ENCODE measurements around the gene BTNL9. TPM values are rescaled to one million over a fixed set of nuclear protein-coding genes. Genes with fewer than 3 reads are reported as not detected.
"Not testable (repeated sequence)": the region's sequence is repeated elsewhere in the genome, so short reads cannot be mapped to it uniquely, and the experiment has no call there.

Gene BTNL9
- total and polyA plus RNA-seq, 2 experiments from 2014 or later = 0.11 to 0.27 TPM

DNA sequence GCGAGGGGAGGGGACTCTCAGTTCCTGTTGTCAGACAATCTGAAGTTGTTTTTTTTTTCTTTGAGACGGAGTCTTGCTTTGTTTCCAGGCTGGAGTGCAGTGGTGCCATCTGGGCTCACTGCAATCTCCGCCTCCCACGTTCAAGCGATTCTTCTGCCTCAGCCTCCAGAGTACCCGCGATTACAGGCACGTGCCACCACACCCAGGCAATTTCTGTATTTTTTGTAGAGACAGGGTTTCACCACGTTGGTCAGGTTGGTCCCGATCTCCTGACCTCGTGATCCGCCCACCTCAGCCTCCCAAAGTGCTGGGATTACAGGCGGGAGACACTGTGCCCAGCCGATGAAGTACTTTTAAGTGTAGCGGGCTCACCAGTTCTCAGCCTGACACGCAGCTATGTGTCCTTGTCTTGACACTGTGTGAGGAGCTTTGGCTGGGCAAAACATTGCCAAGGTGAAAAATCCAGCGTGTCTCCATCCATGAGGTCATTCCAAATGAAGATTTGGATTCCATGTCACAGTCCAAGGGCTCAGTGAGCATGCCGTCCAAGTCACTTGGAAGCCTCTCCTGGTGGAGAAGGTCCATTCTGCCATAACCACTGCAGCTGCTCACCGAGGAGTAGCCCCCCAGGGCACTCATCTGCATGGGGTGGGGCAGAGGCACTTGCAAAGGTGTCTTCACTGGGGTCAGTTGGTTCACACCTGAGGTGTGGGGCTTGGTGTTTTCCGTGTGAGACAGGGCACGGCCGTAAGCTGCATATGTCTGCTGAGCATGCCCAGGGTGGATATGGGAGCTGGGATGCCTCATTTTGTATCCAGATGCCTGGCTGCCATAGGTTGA lies 58.9 kb downstream of the BTNL9 start:
- TF ChIP-seq EZH2phosphoT487 (IDR thresholded peaks at IDR 0.05; ENCODE audit: low read depth, severe bottlenecking, unreplicated experiment) (no peak), CTCF (IDR thresholded peaks at IDR 0.05; ENCODE audit: poor library complexity) (no peak), EZH2 (IDR thresholded peaks at IDR 0.05; ENCODE audit: borderline replicate concordance) (no peak)
- WGBS (ENCODE audit: low lambda C conversion rate, missing lambda C conversion rate) = 26% methylated on average over 21 of the region's 22 CpGs

DNA sequence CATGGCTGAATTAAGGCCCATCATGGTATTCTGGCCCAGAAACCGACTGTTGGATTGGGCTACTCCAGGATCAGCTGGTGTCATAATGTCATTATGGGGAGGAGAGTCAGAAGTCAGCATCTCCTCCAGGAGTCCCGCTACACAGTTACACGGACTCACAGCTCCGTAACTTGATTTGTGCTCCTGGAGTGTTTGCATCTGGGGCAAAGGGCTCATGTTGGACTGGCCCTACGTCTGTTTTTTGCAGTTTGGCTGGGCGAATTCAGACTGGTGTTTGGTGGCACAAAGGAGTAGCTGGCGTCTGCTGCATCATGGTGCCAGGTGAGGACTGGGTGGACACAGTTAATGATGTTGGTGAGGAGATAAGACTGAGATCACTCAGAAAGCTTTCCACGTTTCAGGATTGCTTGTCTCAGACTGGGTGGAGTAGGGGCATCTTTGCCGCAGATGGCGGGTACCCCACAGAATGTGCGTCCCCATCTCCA lies 59.6 kb downstream of the BTNL9 start:
- peak overlapping the region; percentile 70 for H3K4me2 ChIP-seq

More for the DNA sequence above, 58.9 kb downstream of the BTNL9 start:
- Histone ChIP-seq H3K4me2 (no peak overlapping the region), H3K4me3 (no peak overlapping the region), H3K36me3 (replicated peaks; ENCODE audit: insufficient read depth, low read depth) (no peaks in the 10 kb centered on the region), H3K9me2 (replicated peaks; ENCODE audit: insufficient read depth) (no peaks in the 10 kb centered on the region), H3K9me3 (ENCODE audit: low read depth) (no peaks in the 10 kb centered on the region), H3K27me3 (peaks cover 19% of the 10 kb centered on the region), H3K4me1 (ENCODE audit: insufficient read depth) (no peaks in the 10 kb centered on the region), H3K27ac (no peak overlapping the region), H2AFZ (no peak overlapping the region), H4K20me1 (ENCODE audit: insufficient read depth, poor library complexity, severe bottlenecking) (no peaks in the 10 kb centered on the region), H3K79me2 (no peaks in the 10 kb centered on the region)
- DNase-seq (ENCODE audit: low spot score) = no peak

DNA sequence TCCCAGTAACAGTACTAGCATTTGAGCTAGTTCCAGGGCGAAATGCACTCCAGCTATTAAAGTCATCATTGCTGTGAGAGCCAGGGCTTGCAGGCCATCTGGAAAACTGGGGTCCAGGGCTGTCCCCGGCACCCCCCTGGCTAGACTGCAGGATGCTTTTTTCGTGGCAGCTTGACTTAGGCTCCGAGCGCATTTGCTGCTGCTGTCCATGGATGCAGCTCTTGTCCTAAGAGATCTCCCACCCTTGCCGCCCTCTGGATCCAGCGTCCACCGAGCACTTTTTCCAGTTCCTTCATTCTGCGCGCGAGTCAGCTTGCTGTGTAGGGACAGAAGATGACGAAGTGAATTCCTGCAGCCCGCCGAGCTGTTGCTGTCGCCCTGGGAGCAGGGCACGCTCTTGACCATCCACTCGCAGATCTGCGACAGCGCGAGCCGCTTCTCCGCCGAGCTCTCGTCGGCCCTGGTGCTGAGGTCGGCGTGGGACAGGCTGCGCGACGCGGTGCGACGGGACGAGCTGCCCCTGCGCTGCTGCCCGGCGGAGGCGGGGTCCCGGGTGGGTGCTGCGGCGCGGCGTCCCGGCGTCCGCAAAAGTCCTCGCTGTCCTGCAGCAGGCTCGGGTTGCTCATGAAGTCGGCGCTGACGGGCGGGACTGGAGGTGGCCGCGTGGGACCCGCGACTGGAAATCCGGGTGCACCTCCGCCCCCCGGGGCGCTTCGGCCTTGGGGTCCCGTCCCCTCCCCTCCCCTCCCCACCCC lies 60.2 kb downstream of the BTNL9 start:
- Histone ChIP-seq H3K9me2 (replicated peaks; ENCODE audit: insufficient read depth) (no peaks in the 10 kb centered on the region), H3K4me3 (no peak overlapping the region), H3K36me3 (replicated peaks; ENCODE audit: insufficient read depth, low read depth) (no peaks in the 10 kb centered on the region), H3K27ac (no peak overlapping the region), H3K4me1 (ENCODE audit: insufficient read depth) (no peaks in the 10 kb centered on the region), H4K20me1 (ENCODE audit: insufficient read depth, poor library complexity, severe bottlenecking) (no peaks in the 10 kb centered on the region), H3K79me2 (no peaks in the 10 kb centered on the region), H3K9me3 (ENCODE audit: low read depth) (no peaks in the 10 kb centered on the region), H3K4me2 (peak overlapping the region; percentile 70), H3K27me3 (peaks cover 29% of the 10 kb centered on the region), H2AFZ (peak overlapping the region; percentile 52)
- no peak for DNase-seq (ENCODE audit: low spot score)
- 11% methylated on average over 47 of the region's 62 CpGs for WGBS (ENCODE audit: low lambda C conversion rate, missing lambda C conversion rate)
- TF ChIP-seq EZH2 (IDR thresholded peaks at IDR 0.05; ENCODE audit: borderline replicate concordance) = peak; percentile 95
- TF ChIP-seq EZH2phosphoT487 (IDR thresholded peaks at IDR 0.05; ENCODE audit: low read depth, severe bottlenecking, unreplicated experiment) = no peak

More for the DNA sequence above, 59.6 kb downstream of the BTNL9 start:
- Histone ChIP-seq H3K4me3 (no peak overlapping the region), H4K20me1 (ENCODE audit: insufficient read depth, poor library complexity, severe bottlenecking) (no peaks in the 10 kb centered on the region), H3K4me1 (ENCODE audit: insufficient read depth) (no peaks in the 10 kb centered on the region), H3K27ac (no peak overlapping the region), H3K27me3 (peaks cover 25% of the 10 kb centered on the region), H3K9me3 (ENCODE audit: low read depth) (no peaks in the 10 kb centered on the region), H3K36me3 (replicated peaks; ENCODE audit: insufficient read depth, low read depth) (no peaks in the 10 kb centered on the region), H3K9me2 (replicated peaks; ENCODE audit: insufficient read depth) (no peaks in the 10 kb centered on the region), H3K79me2 (no peaks in the 10 kb centered on the region), H2AFZ (no peak overlapping the region)
- DNase-seq (ENCODE audit: low spot score) = no peak
- no peak for TF ChIP-seq EZH2phosphoT487 (IDR thresholded peaks at IDR 0.05; ENCODE audit: low read depth, severe bottlenecking, unreplicated experiment)
- 65% methylated on average over 11 of the region's 11 CpGs for WGBS (ENCODE audit: low lambda C conversion rate, missing lambda C conversion rate)

DNA sequence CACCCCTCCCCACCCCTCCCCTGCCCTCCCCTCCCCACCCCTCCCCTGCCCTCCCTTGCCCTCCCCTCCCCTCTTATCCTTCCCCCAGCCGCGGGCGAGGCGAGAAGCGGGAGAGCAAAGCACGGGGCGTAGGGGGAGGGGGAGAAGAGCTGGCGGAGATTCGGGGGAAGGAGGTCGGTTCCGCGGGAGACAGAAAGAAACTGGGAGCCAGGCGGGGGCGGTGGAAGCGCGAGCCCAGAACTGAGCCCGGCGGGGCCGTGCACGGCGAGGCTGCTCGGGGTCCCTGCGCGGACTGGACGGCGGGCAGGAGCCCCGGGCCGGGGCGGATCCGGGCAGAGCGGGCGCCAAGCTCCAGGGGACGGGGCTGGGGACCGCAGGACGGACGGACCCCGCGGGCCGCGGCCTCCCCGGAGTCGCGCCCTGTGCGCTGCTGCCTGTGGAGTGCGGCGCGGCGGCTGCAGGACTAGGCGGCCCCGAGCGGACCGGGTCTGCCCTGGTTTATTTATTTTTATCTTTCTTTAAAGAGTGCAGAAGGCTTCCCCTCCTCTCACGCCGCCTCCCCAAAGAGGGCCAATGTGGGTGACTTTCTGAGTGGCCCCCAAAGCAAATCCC lies 61.1 kb downstream of the BTNL9 start:
- not testable (repeated sequence) for H3K9me2 ChIP-seq (replicated peaks; ENCODE audit: insufficient read depth); H3K4me1 ChIP-seq (ENCODE audit: insufficient read depth); H3K79me2 ChIP-seq; H2AFZ ChIP-seq; H3K4me3 ChIP-seq; H3K9me3 ChIP-seq (ENCODE audit: low read depth); H3K27ac ChIP-seq; H3K4me2 ChIP-seq; H3K36me3 ChIP-seq (replicated peaks; ENCODE audit: insufficient read depth, low read depth); H4K20me1 ChIP-seq (ENCODE audit: insufficient read depth, poor library complexity, severe bottlenecking); DNase-seq (ENCODE audit: low spot score)
- H3K27me3 ChIP-seq = peaks cover 36% of the 10 kb centered on the region
- no CpG with 5 or more reads among the region's 54 CpGs for WGBS (ENCODE audit: low lambda C conversion rate, missing lambda C conversion rate)

DNA sequence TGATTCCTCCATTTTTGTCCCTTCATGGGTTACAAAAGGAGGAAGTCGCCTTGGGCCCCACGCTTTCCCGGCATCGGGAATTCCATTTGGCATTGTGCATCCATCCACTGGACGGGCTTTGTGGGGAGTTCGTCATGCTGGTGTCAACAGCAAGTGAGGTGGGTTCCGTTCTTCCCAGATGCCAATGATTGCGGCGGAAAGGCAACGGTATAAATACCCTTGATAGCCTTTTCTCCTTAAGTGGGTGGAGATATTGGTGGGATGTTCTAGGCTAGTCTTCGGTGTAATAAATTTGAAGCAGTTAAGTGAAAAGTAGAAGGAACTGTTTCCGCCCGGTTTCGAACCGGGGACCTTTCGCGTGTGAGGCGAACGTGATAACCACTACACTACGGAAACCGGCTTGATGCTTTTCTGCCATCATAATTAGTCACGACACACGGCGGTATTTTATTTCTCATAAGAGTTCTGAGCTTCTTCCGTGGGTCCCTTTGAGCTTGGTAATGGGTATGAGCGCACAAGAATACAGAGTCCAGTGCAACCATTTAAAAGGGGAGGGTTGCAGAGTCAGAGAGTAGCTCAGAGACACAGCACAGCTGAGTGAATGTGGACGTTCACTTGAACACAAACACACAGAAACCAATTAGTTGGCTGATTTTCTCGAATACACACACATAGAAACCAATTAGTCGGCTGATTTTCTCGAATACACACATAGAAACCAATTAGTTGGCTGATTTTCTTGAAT lies 62.0 kb downstream of the BTNL9 start:
- no CpG with 5 or more reads among the region's 30 CpGs for WGBS (ENCODE audit: low lambda C conversion rate, missing lambda C conversion rate)
- DNase-seq (ENCODE audit: low spot score); H3K9me3 ChIP-seq (ENCODE audit: low read depth); H3K9me2 ChIP-seq (replicated peaks; ENCODE audit: insufficient read depth); H3K4me3 ChIP-seq; H3K36me3 ChIP-seq (replicated peaks; ENCODE audit: insufficient read depth, low read depth); H3K4me1 ChIP-seq (ENCODE audit: insufficient read depth); H3K4me2 ChIP-seq; H2AFZ ChIP-seq; H4K20me1 ChIP-seq (ENCODE audit: insufficient read depth, poor library complexity, severe bottlenecking); H3K27ac ChIP-seq; H3K79me2 ChIP-seq: not testable (repeated sequence)
- peaks cover 46% of the 10 kb centered on the region for H3K27me3 ChIP-seq

DNA sequence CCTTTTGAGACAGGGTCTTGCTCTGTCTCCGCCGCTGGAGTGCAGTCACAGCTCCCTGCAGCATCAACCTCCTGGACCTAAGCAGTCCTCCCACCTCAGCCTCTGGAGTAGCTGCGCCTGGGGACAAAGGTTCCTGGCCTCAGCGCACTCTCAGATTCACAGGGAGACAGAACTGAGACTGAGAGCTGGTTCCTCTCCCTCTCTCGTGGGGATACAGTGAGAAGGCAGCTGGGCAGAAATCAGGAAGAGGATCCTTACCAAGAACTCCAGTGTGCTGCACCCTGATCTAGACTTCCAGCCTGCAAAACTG lies 64.1 kb downstream of the BTNL9 start:
- H2AFZ ChIP-seq; H3K36me3 ChIP-seq (replicated peaks; ENCODE audit: insufficient read depth, low read depth); H3K79me2 ChIP-seq; DNase-seq (ENCODE audit: low spot score); H4K20me1 ChIP-seq (ENCODE audit: insufficient read depth, poor library complexity, severe bottlenecking); H3K4me3 ChIP-seq; H3K27ac ChIP-seq; H3K9me3 ChIP-seq (ENCODE audit: low read depth); H3K9me2 ChIP-seq (replicated peaks; ENCODE audit: insufficient read depth); H3K4me1 ChIP-seq (ENCODE audit: insufficient read depth): not testable (repeated sequence)
- Histone ChIP-seq H3K4me2 (peak overlapping the region; percentile 36), H3K27me3 (peaks cover 57% of the 10 kb centered on the region)
- 6% methylated on average over 5 of the region's 5 CpGs for WGBS (ENCODE audit: low lambda C conversion rate, missing lambda C conversion rate)

All from hepatocyte (in vitro differentiated cells).